ENCODE results near the gene MEIS1. TPM values are rescaled to one million over a fixed set of nuclear protein-coding genes. Genes with fewer than 3 reads are reported as not detected.

Gene MEIS1
- total RNA-seq, 1 experiment from 2014 or later: 0.66 TPM

- Histone ChIP-seq H3K56ac (ENCODE audit: insufficient read length, low read depth, low read length) (no peak overlapping the region), H4K20me1 (ENCODE audit: control insufficient read depth, insufficient read depth, insufficient read length) (no peaks in the 10 kb centered on the region), H2AK5ac (ENCODE audit: insufficient read length, low read length) (no peak overlapping the region), H2BK15ac (ENCODE audit: low read depth, low read length) (no peak overlapping the region), H2BK5ac (ENCODE audit: insufficient read length, low read length) (no peak overlapping the region), H3K79me1 (ENCODE audit: insufficient read depth, low read depth, low read length, poor library complexity, severe bottlenecking) (no peaks in the 10 kb centered on the region), H3K4ac (ENCODE audit: low read depth, low read length) (no peak overlapping the region), H3K27ac (ENCODE audit: insufficient read length, low read depth, low read length) (no peak overlapping the region), H3K14ac (ENCODE audit: insufficient read depth, low read length) (no peak overlapping the region), H3K79me2 (ENCODE audit: insufficient read depth, low read length) (no peaks in the 10 kb centered on the region), H3K4me1 (ENCODE audit: insufficient read depth, low read length) (peaks cover 4% of the 10 kb centered on the region; the same call in 1 of the 2 replicates), H4K91ac (ENCODE audit: insufficient read length, low read depth, low read length) (no peak overlapping the region), H2BK12ac (ENCODE audit: insufficient read length, low read depth, low read length) (no peak overlapping the region), H3K4me2 (ENCODE audit: insufficient read depth, insufficient read length, low read length) (peak overlapping the region; percentile 77), H3T11ph (ENCODE audit: low read length) (no peak overlapping the region), H3K9me3 (ENCODE audit: control insufficient read depth, low read depth, low read length) (no peaks in the 10 kb centered on the region), H4K8ac (replicated peaks; ENCODE audit: insufficient read length, low read depth, low read length) (no peak overlapping the region), H2BK120ac (ENCODE audit: low read depth, low read length, poor library complexity, severe bottlenecking) (no peak overlapping the region), H2BK20ac (ENCODE audit: low read depth, low read length, poor library complexity, severe bottlenecking) (no peak overlapping the region), H4K5ac (ENCODE audit: insufficient read length, low read depth, low read length) (no peak overlapping the region), H3K23ac (ENCODE audit: insufficient read length, low read depth, low read length) (no peak overlapping the region), H3K9ac (ENCODE audit: extremely low read depth, insufficient read length, low read length) (no peak overlapping the region), H3K18ac (ENCODE audit: insufficient read length, low read depth, low read length) (no peak overlapping the region), H3K23me2 (ENCODE audit: insufficient read length, low read depth, low read length, poor library complexity, severe bottlenecking) (peaks cover 12% of the 10 kb centered on the region), H2AFZ (ENCODE audit: low read length) (no peak overlapping the region), H3K27me3 (ENCODE audit: insufficient read depth, low read length) (peaks cover 46% of the 10 kb centered on the region)
- no peaks in the 10 kb centered on the region; a peak in 1 of 7 replicates for H3K36me3 Mint-ChIP-seq (ENCODE audit: insufficient read depth in 1 of 3, low read depth in 3 of 3)
- no peak for TF ChIP-seq CTCF (conservative IDR thresholded peaks at IDR 0.05)
- no CpG with 5 or more reads among the region's 26 CpGs for WGBS (ENCODE audit: extremely low coverage, insufficient read length, low lambda C conversion rate)
- no peak overlapping the region for H3K27ac Mint-ChIP-seq
- no peak overlapping the region for H3K4me3 Mint-ChIP-seq
- peaks cover 0 to 10% of the 10 kb centered on the region in 2 experiments; a peak in 2 of 5 replicates for H3K9me3 Mint-ChIP-seq
- H3K4me1 Mint-ChIP-seq: peaks cover 11 to 20% of the 10 kb centered on the region in 2 experiments
- peak; percentile 40 for DNase-seq
- peaks cover 9% of the 10 kb centered on the region for H3K27me3 Mint-ChIP-seq (ENCODE audit: low read depth)
Measured at GRCh38 chr2:66582987-66583880, 148.3 kb downstream of the MEIS1 start.

All from H9 (cell line).